ENCODE results near the gene NEIL1.

GRCh38 chr15:75356006-75356405 lies 9.2 kb downstream of the NEIL1 start:
- TF ChIP-seq CTCF (conservative IDR thresholded peaks at IDR 0.05; ENCODE audit: low read length), result no peak
- TF ChIP-seq EZH2phosphoT487 (IDR thresholded peaks at IDR 0.05; ENCODE audit: borderline replicate concordance, low read depth, low read length), result no peak
